Activated CD8-positive, alpha-beta memory T cell treated with anti-CD3 and anti-CD28 coated beads, Interleukin-2, amount 10 ng/mL, durations not matched to agents 7 days and 5 days (primary cell): ENCODE measurements around the gene CLP1. TPM values are rescaled to one million over a fixed set of nuclear protein-coding genes. Genes with fewer than 3 reads are reported as not detected.
"Not testable (repeated sequence)": the region's sequence is repeated elsewhere in the genome, so short reads cannot be mapped to it uniquely, and the experiment has no call there.

Experiments used
- ATAC-seq: fragments of 150-1000 bp; cut with Tn5 transposase; one replicate; pipeline ENCODE4 v1.10.0; 2021; ENCODE audit warnings: moderate library complexity
- CTCF ChIA-PET: fragments of 350-600 bp; sonication (Branson Sonifier 250); formaldehyde crosslinking; loops from one replicate; lab custom pipeline; 2021; ENCODE audit warnings: antibody characterized with exemption; lab: Charles Lee
- DNase-seq: peaks from one replicate; pipeline ENCODE4 v3.0.0-alpha.2; 2020
- H3K27ac Mint-ChIP-seq: one replicate; pipeline ENCODE4 v1.8.0; 2021; ENCODE audit warnings: mild to moderate bottlenecking, mixed read lengths
- H3K27me3 Mint-ChIP-seq: one replicate; pipeline ENCODE4 v1.8.0; 2021; ENCODE audit warnings: mixed read lengths
- H3K36me3 Mint-ChIP-seq: one replicate; pipeline ENCODE4 v1.8.0; 2021; ENCODE audit warnings: mild to moderate bottlenecking, mixed read lengths
- H3K4me1 Mint-ChIP-seq: one replicate; pipeline ENCODE4 v1.8.0; 2021; ENCODE audit warnings: mixed read lengths
- H3K4me3 Mint-ChIP-seq: one replicate; pipeline ENCODE4 v1.8.0; 2021; ENCODE audit warnings: mild to moderate bottlenecking, moderate library complexity, mixed read lengths
- H3K9me3 Mint-ChIP-seq: one replicate; pipeline ENCODE4 v1.8.0; 2022; ENCODE audit warnings: low read depth, mixed read lengths
- total RNA-seq, 2 experiments: library from RNA; stranded (reverse); gene quantifications; one replicate each; pipeline ENCODE4 v1.2.3, GENCODE V29; 2021

The CLP1 gene
- total RNA-seq, 2 experiments from 2014 or later, result 15.7 to 22.6 TPM

DNA sequence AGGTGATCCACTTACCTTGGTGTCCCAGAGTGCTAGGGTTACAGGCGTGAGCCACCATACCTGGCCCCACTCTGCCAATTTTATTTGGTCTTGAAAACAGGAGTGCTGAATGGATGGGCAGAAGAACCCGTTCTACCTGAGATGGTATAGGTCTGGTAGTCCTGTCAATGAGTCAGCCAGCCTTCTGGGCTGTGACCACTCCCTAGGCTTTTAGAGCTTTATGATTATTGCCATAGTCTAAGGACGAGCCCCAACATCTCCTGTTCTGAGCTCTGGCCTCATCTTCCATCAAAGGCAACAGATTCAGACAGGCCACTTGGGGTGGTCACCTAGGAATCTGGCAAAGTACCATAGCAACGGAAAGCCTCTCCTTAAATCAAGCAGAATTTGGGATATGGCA lies 21.8 kb downstream of the CLP1 start:
- Mint-ChIP-seq H3K4me1 (peaks cover 61% of the 10 kb centered on the region), H3K36me3 (peaks cover 53% of the 10 kb centered on the region)
- CTCF ChIA-PET, result no interaction called here

GRCh38 chr11:57680552-57680874 lies 23.0 kb downstream of the CLP1 start:
- peaks cover 51% of the 10 kb centered on the region for H3K4me1 Mint-ChIP-seq
- no peak overlapping the region for H3K4me3 Mint-ChIP-seq
- H3K27me3 Mint-ChIP-seq, result no peaks in the 10 kb centered on the region
- CTCF ChIA-PET, result interaction anchor here (1.5 kb wide), 1 partner anchor 32 kb away, joined by 3 read pairs; the partner anchor contains the start of genes MED19 and TMX2
- H3K36me3 Mint-ChIP-seq, result peaks cover 57% of the 10 kb centered on the region
- H3K9me3 Mint-ChIP-seq, result no peaks in the 10 kb centered on the region
- ATAC-seq (peak; percentile 65), DNase-seq (no peak)
- peak overlapping the region; percentile 80 for H3K27ac Mint-ChIP-seq

More for the DNA sequence above, 21.8 kb downstream of the CLP1 start:
- Mint-ChIP-seq H3K4me3 (no peak overlapping the region), H3K27ac (no peak overlapping the region), H3K27me3 (no peaks in the 10 kb centered on the region), H3K9me3 (no peaks in the 10 kb centered on the region)
- no peak for ATAC-seq
- DNase-seq, result no peak

DNA sequence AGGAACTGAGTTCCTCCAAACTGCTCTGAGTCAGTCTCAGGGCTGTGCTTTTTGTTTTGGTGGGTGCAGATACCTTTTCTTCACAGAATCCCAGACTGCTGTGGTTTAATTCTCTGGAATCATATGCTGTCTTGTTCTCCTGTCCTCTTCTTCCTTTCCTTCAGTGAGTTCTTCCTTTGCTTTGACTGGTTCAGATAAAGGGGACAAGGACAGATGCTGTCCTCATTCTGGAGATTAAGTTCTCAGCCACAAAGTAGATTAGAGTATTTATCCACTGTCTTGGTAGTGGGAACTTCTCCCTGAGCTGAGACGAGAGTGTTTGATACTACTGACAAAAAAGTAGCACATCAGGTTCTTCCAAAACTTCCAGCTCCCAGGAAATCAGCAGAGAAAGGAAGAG lies 23.6 kb downstream of the CLP1 start:
- H3K4me3 Mint-ChIP-seq, result no peak overlapping the region
- CTCF ChIA-PET, result interaction anchor here (1.5 kb wide), 1 partner anchor 31 kb away, joined by 3 read pairs; the partner anchor contains the start of genes MED19 and TMX2

DNA sequence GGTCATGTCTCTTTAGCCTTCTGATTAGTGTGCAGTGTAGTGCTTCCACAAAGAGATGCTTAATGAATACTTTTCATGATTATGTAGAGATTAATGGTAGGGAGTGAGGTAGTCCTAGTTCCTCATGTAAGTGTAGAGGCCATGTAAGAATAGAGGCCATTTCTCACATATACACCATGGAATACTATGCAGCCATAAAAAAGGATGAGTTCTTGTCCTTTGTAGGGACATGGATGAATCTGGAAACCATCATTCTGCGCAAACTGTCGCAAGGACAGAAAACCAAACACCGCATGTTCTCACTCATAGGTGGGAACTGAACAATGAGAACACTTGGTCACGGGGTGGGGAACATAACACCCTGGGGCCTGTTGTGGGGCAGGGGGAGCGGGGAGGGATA lies 32.9 kb downstream of the CLP1 start:
- H3K4me1 Mint-ChIP-seq, H3K27me3 Mint-ChIP-seq, H3K4me3 Mint-ChIP-seq, ATAC-seq, H3K9me3 Mint-ChIP-seq, H3K27ac Mint-ChIP-seq, DNase-seq: not testable (repeated sequence)
- CTCF ChIA-PET, result interaction anchor here (0.6 kb wide), 1 partner anchor 21 kb away, joined by 3 read pairs; no protein-coding TSS in a partner anchor
- H3K36me3 Mint-ChIP-seq, result peaks cover 45% of the 10 kb centered on the region

More for the DNA sequence above, 23.6 kb downstream of the CLP1 start:
- ATAC-seq, result no peak
- H3K36me3 Mint-ChIP-seq, result peaks cover 50% of the 10 kb centered on the region
- peaks cover 44% of the 10 kb centered on the region for H3K4me1 Mint-ChIP-seq
- H3K27ac Mint-ChIP-seq, result peak overlapping the region; percentile 21
- no peak for DNase-seq
- no peaks in the 10 kb centered on the region for H3K9me3 Mint-ChIP-seq
- no peaks in the 10 kb centered on the region for H3K27me3 Mint-ChIP-seq

- Mint-ChIP-seq H3K27me3 (no peaks in the 10 kb centered on the region), H3K27ac (no peak overlapping the region)
- CTCF ChIA-PET, result interaction anchor here (0.9 to 1.7 kb wide), 2 partner anchors 11 to 101 kb away, joined by 3 to 4 read pairs; no protein-coding TSS in a partner anchor
Measured at GRCh38 chr11:57698843-57699365, 41.3 kb downstream of the CLP1 start.

GRCh38 chr11:57699813-57700212 lies 42.3 kb downstream of the CLP1 start:
- H3K4me1 Mint-ChIP-seq, result no peaks in the 10 kb centered on the region
- ATAC-seq (no peak), DNase-seq (no peak)
- peaks cover 48% of the 10 kb centered on the region for H3K36me3 Mint-ChIP-seq
- no peaks in the 10 kb centered on the region for H3K9me3 Mint-ChIP-seq
- CTCF ChIA-PET, result interaction anchor here (0.9 kb wide), 1 partner anchor 12 kb away, joined by 3 read pairs; no protein-coding TSS in a partner anchor
- H3K4me3 Mint-ChIP-seq, result no peak overlapping the region
- no peaks in the 10 kb centered on the region for H3K27me3 Mint-ChIP-seq
- H3K27ac Mint-ChIP-seq, result no peak overlapping the region

More at GRCh38 chr11:57698843-57699365, 41.3 kb downstream of the CLP1 start:
- Mint-ChIP-seq H3K9me3 (no peaks in the 10 kb centered on the region), H3K4me1 (no peaks in the 10 kb centered on the region), H3K36me3 (peaks cover 43% of the 10 kb centered on the region), H3K4me3 (no peak overlapping the region)
- ATAC-seq (peak; percentile 27), DNase-seq (no peak)

DNA sequence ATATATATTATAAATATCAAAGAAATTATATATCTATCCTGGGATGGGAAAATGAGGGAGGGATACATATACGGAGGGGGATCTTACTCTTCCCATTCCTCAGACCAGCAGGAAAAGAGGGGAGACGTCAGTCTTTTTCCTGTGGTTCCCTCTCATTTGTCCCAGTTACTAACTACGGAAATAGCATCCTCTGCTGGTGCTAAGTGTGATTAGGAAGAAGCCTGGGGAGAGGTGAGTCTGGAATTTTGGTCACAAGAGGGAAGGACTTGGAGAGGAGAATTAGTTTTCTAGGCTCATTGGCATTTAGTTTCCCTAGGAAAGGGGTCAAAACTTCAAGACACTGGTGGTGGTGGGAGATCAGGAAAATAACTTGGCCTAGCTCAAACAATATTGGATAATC lies 42.9 kb downstream of the CLP1 start:
- no peak overlapping the region for H3K4me3 Mint-ChIP-seq
- H3K9me3 Mint-ChIP-seq, result no peaks in the 10 kb centered on the region
- ATAC-seq (no peak), DNase-seq (no peak)
- no peaks in the 10 kb centered on the region for H3K4me1 Mint-ChIP-seq
- H3K27ac Mint-ChIP-seq, result no peak overlapping the region
- peaks cover 47% of the 10 kb centered on the region for H3K36me3 Mint-ChIP-seq
- H3K27me3 Mint-ChIP-seq, result no peaks in the 10 kb centered on the region
- CTCF ChIA-PET, result no interaction called here

- Mint-ChIP-seq H3K4me3 (no peak overlapping the region), H3K27me3 (no peaks in the 10 kb centered on the region), H3K9me3 (no peaks in the 10 kb centered on the region), H3K27ac (no peak overlapping the region), H3K36me3 (peaks cover 39% of the 10 kb centered on the region), H3K4me1 (peaks cover 6% of the 10 kb centered on the region)
- CTCF ChIA-PET, result interaction anchor here (0.9 to 3.9 kb wide), 2 partner anchors 97 to 111 kb away, joined by 3 to 16 read pairs; no protein-coding TSS in a partner anchor
- ATAC-seq (no peak), DNase-seq (no peak)
Measured at GRCh38 chr11:57703341-57703740, 45.8 kb downstream of the CLP1 start.

GRCh38 chr11:57704932-57705331 lies 47.4 kb downstream of the CLP1 start:
- CTCF ChIA-PET, result interaction anchor here (0.7 to 3.9 kb wide), 2 partner anchors 9 to 96 kb away, joined by 4 to 16 read pairs; no protein-coding TSS in a partner anchor
- Mint-ChIP-seq H3K27ac (no peak overlapping the region), H3K9me3 (no peaks in the 10 kb centered on the region), H3K36me3 (peaks cover 31% of the 10 kb centered on the region), H3K4me1 (peaks cover 19% of the 10 kb centered on the region), H3K27me3 (no peaks in the 10 kb centered on the region), H3K4me3 (no peak overlapping the region)
- ATAC-seq (no peak), DNase-seq (no peak)

DNA sequence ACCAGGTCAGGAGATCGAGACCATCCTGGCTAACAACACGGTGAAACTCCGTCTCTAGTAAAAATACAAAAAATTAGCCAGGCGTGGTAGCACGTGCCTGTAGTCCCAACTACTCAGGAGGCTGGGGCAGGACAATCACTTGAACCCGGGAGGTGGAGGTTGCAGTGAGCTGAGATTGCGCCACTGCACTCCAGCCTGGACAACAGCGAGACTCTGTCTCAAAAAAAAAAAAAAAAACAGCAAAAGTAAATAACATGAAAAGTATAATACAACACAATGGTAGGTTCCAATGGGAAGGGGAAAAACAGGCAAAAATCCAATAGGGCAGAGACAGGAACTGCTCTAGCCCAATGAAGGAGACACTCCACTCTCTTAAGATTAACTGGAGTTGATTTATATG lies 47.9 kb downstream of the CLP1 start:
- Mint-ChIP-seq H3K4me1 (peaks cover 23% of the 10 kb centered on the region), H3K36me3 (peaks cover 31% of the 10 kb centered on the region)
- not testable (repeated sequence) for H3K9me3 Mint-ChIP-seq, ATAC-seq, H3K4me3 Mint-ChIP-seq, H3K27ac Mint-ChIP-seq, DNase-seq, H3K27me3 Mint-ChIP-seq
- CTCF ChIA-PET, result interaction anchor here (0.7 to 2.0 kb wide), 2 partner anchors 9 to 95 kb away, joined by 4 to 6 read pairs; no protein-coding TSS in a partner anchor

DNA sequence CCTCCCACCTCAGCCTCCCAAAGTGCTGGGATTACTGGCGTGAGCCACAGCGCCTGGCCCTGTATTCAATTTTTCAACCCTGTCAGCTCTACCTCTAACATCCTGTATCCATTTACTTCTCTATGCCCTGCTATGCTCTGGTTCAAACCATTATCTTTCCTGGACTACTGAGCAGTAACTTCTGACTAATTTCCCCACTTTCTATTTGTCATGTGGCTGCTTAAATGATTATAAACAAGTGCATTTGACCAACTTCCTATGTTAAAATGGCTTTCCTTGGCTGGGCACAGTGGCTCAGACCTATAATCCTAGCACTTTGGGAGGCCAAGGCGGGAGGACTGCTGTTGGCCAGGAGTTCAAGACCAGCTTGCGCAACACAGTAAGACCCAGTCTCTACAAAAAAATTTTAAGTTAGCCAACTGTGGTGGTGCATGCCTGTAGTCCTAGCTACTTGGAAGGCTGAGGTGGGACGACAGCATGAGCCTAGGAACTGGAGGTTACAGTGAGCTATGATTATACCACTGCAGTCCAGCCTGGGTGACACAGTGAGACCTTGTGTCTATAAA lies 52.3 kb downstream of the CLP1 start:
- Mint-ChIP-seq H3K27ac (peak overlapping the region; percentile 69), H3K4me1 (peaks cover 56% of the 10 kb centered on the region)

More for the DNA sequence above, 52.3 kb downstream of the CLP1 start:
- DNase-seq (no peak), ATAC-seq (no peak)
- H3K4me3 Mint-ChIP-seq, result no peak overlapping the region
- CTCF ChIA-PET, result interaction anchor here (0.7 to 3.4 kb wide), 4 partner anchors 61 to 180 kb away, joined by 3 to 15 read pairs (median 3); no protein-coding TSS in a partner anchor
- no peaks in the 10 kb centered on the region for H3K27me3 Mint-ChIP-seq
- H3K9me3 Mint-ChIP-seq, result no peaks in the 10 kb centered on the region
- peaks cover 13% of the 10 kb centered on the region for H3K36me3 Mint-ChIP-seq
